A549 treated with Hydrocortisone at 1 μM for 4 hours (cell line): ENCODE results near the gene CCDC12. TPM values are rescaled to one million over a fixed set of nuclear protein-coding genes. Genes with fewer than 3 reads are reported as not detected.

ENCODE experiments used
- total RNA-seq: library from RNA; stranded (reverse); fragments of 200-300 nt; extraction: Qiagen RNA extraction; gene quantifications from 5 replicates; pipeline ENCODE4 v1.2.3, GENCODE V29; 2022

Gene CCDC12
- 57.3 to 101 TPM (median 60.3 TPM) in 5 replicates for total RNA-seq

GRCh38 chr3:46976326-46977190, at the start of gene CCDC12:
CCDC12 (minus strand) TSS chr3:46976745; CDS start chr3:46976732, 13 bp downstream.

DNA sequence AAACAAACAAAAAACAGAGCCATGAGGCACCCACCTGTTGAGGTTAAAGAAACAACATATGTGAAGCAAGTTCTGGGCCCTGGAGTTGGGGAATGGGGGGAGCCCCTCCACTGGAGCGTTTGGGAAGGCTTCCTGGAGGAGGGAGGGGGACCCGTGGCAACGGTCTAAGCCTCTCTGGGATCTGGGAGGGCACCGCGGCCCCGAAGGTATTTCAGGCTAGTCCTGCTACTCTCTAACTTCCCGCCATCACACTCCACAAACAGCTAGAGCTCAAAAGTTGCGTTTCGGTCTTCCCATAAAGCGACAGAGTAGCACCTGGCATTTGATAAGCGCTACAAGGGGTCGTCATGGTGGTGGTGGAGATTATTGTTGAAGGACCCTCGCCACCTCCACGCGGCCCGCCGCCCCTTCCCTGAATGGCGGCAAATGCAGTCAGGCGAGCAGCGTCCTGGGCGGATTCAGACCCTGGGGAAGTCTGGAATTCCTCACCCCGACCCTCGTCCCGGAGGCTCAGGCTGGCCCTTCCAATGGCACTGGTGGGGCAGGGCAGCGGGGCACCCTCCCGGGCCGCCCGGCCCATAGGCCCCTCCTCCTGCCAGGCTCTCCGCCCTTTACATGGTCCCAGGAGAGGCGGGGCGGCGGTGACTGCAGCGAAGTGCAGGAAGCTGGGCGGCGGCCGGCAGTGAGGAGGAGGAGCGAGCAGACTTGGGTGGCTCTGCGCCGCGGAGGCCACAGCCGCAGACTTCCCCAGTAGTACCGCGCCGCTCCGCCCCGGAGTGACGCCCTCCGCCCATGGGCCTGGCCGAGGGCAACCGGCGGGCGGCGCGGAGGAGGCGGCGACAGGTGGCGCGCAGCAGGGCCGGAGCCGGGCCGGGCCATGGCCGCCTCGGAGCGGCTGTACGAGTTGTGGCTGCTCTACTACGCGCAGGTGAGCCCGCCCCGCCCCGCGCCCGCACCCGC, 2.7 kb upstream of the CCDC12 start, which contains the start of gene NBEAL2:
TSS of gene NBEAL2 (plus strand) at position 682 of the 960 bp plus-strand sequence. CDS start at position 878, 196 bp downstream.

DNA sequence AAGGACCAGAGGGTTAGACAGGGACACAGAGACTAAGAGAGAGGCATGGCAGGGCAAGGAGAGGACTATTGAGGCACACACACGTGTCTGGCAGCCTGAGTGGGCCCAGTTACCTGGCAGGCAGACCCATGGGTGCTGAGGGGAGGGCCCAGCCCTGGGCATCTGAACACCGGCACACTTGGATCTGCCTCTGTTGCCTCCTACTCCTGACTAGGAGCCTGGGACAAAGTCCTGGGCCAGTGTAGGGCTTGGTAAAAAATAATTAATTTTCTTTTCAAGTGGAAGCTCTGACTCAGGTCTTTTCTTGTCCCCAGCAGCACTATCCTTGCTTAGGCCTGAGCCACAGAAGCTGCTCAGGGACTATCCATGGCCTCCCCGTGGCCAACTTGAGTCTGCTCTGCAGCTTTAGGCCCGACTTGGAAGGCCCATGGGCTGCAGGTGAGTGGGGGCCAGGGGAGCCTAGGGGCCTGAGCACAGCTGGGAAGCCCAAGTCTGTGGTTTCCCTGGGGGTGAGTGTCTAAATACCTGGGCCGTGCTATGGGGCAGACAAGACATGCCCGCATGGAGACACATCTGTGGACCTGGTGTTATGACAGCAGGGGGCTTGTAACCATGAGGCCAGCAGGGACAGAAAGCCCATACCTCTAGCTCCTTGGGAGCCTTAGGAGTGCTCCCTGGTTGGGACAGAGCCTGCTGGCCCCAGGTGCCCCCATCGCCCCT, 99.0 kb downstream of the CCDC12 start, which contains the start of gene PTH1R:
TSS of gene PTH1R (plus strand) at position 316 of the 720 bp plus-strand sequence. CDS start 5,839 bp downstream, outside the sequence.

Other genes with a start within 250 kb of the CCDC12 start
- 0.14 to 0.21 TPM (median 0.17 TPM) in 4 of 5 replicates, not detected in the other for gene MYL3, start 113.3 kb downstream of the CCDC12 start, total RNA-seq
- gene PTH1R, start 99.0 kb downstream of the CCDC12 start, total RNA-seq: 0.85 to 1.3 TPM (median 1.2 TPM) in 5 replicates
- gene NBEAL2, start 2.9 kb upstream of the CCDC12 start, total RNA-seq: 53.9 to 81.1 TPM (median 77.0 TPM) in 5 replicates
- 16.0 to 28.6 TPM (median 17.8 TPM) in 5 replicates for gene SETD2, start 187.4 kb upstream of the CCDC12 start, total RNA-seq